ENCODE results near the gene ARV1. TPM values are rescaled to one million over a fixed set of nuclear protein-coding genes. Genes with fewer than 3 reads are reported as not detected.
"Not testable (repeated sequence)": the region's sequence is repeated elsewhere in the genome, so short reads cannot be mapped to it uniquely, and the experiment has no call there.

ARV1 gene
- total RNA-seq, 1 experiment from 2014 or later: 17.1 TPM

GRCh38 chr1:231040800-231041718, 62.2 kb downstream of the ARV1 start:
- H3K4me1 Mint-ChIP-seq (ENCODE audit: low read depth, unreplicated experiment): peaks cover 32% of the 10 kb centered on the region

GRCh38 chr1:231041719-231042261, 62.9 kb downstream of the ARV1 start:
- Mint-ChIP-seq H3K4me1 (ENCODE audit: low read depth, unreplicated experiment) (peaks cover 34% of the 10 kb centered on the region), H3K27me3 (ENCODE audit: unreplicated experiment) (peaks cover 18% of the 10 kb centered on the region), H3K36me3 (ENCODE audit: insufficient read depth, unreplicated experiment) (peaks cover 20% of the 10 kb centered on the region), H3K4me3 (ENCODE audit: low read depth, unreplicated experiment) (peak overlapping the region; percentile 79), H3K27ac (ENCODE audit: unreplicated experiment) (no peak overlapping the region), H3K9me3 (ENCODE audit: low read depth, unreplicated experiment) (peaks cover 2% of the 10 kb centered on the region)
- no TSS peak for BruUV-seq (replicated peaks)
- CTCF ChIA-PET: no interaction called here
- DNase-seq: no peak
- intact Hi-C loops (cut with micrococcal nuclease; ENCODE audit: unreplicated experiment): no loop called here
- no peak for TF ChIP-seq CTCF (IDR thresholded peaks at IDR 0.05; ENCODE audit: unreplicated experiment)

More at GRCh38 chr1:231040800-231041718, 62.2 kb downstream of the ARV1 start:
- CTCF ChIA-PET: interaction anchor here (0.6 to 1.4 kb wide), 4 partner anchors 15 to 172 kb away, joined by 3 to 8 read pairs (median 5); no protein-coding TSS in a partner anchor
- intact Hi-C loops (cut with micrococcal nuclease; ENCODE audit: unreplicated experiment): no loop called here
- no peak for TF ChIP-seq CTCF (IDR thresholded peaks at IDR 0.05; ENCODE audit: unreplicated experiment)
- DNase-seq: no peak
- BruUV-seq (replicated peaks): no TSS peak
- Mint-ChIP-seq H3K4me3 (ENCODE audit: low read depth, unreplicated experiment) (peak overlapping the region; percentile 79), H3K9me3 (ENCODE audit: low read depth, unreplicated experiment) (peaks cover 2% of the 10 kb centered on the region), H3K27ac (ENCODE audit: unreplicated experiment) (no peak overlapping the region), H3K27me3 (ENCODE audit: unreplicated experiment) (peaks cover 11% of the 10 kb centered on the region), H3K36me3 (ENCODE audit: insufficient read depth, unreplicated experiment) (peaks cover 20% of the 10 kb centered on the region)

GRCh38 chr1:231044588-231044987, 65.7 kb downstream of the ARV1 start:
- CTCF ChIA-PET: interaction anchor here (1.0 to 1.3 kb wide), 2 partner anchors 10 to 22 kb away, joined by 3 to 4 read pairs; no protein-coding TSS in a partner anchor
- peaks cover 12% of the 10 kb centered on the region for H3K36me3 Mint-ChIP-seq (ENCODE audit: insufficient read depth, unreplicated experiment)
- no peak overlapping the region for H3K27ac Mint-ChIP-seq (ENCODE audit: unreplicated experiment)
- peaks cover 2% of the 10 kb centered on the region for H3K9me3 Mint-ChIP-seq (ENCODE audit: low read depth, unreplicated experiment)
- H3K27me3 Mint-ChIP-seq (ENCODE audit: unreplicated experiment): peaks cover 46% of the 10 kb centered on the region
- BruUV-seq (replicated peaks): no TSS peak
- intact Hi-C loops (cut with micrococcal nuclease; ENCODE audit: unreplicated experiment): no loop called here
- peaks cover 27% of the 10 kb centered on the region for H3K4me1 Mint-ChIP-seq (ENCODE audit: low read depth, unreplicated experiment)
- H3K4me3 Mint-ChIP-seq (ENCODE audit: low read depth, unreplicated experiment): no peak overlapping the region
- no peak for TF ChIP-seq CTCF (IDR thresholded peaks at IDR 0.05; ENCODE audit: unreplicated experiment)
- DNase-seq: no peak

GRCh38 chr1:231045286-231045685, 66.4 kb downstream of the ARV1 start:
- Mint-ChIP-seq H3K27ac (ENCODE audit: unreplicated experiment) (no peak overlapping the region), H3K4me3 (ENCODE audit: low read depth, unreplicated experiment) (no peak overlapping the region)
- CTCF ChIA-PET: interaction anchor here (1.0 to 1.3 kb wide), 2 partner anchors 10 to 21 kb away, joined by 3 to 4 read pairs; no protein-coding TSS in a partner anchor

GRCh38 chr1:231045921-231046729, 67.2 kb downstream of the ARV1 start:
- Mint-ChIP-seq H3K27me3 (ENCODE audit: unreplicated experiment) (peaks cover 46% of the 10 kb centered on the region), H3K4me1 (ENCODE audit: low read depth, unreplicated experiment) (peaks cover 27% of the 10 kb centered on the region)
- H3K9me3 Mint-ChIP-seq (ENCODE audit: low read depth, unreplicated experiment); H3K4me3 Mint-ChIP-seq (ENCODE audit: low read depth, unreplicated experiment); DNase-seq; H3K36me3 Mint-ChIP-seq (ENCODE audit: insufficient read depth, unreplicated experiment); H3K27ac Mint-ChIP-seq (ENCODE audit: unreplicated experiment); BruUV-seq (replicated peaks): not testable (repeated sequence)
- CTCF ChIA-PET: interaction anchor here (0.7 to 1.0 kb wide), 2 partner anchors 11 to 560 kb away, joined by 3 to 4 read pairs; no protein-coding TSS in a partner anchor
- intact Hi-C loops (cut with micrococcal nuclease; ENCODE audit: unreplicated experiment): loop anchor here (5.0 kb wide), 1 partner anchor 166 kb away; no protein-coding TSS in a partner anchor

More at GRCh38 chr1:231045286-231045685, 66.4 kb downstream of the ARV1 start:
- no peak for DNase-seq
- peaks cover 5% of the 10 kb centered on the region for H3K36me3 Mint-ChIP-seq (ENCODE audit: insufficient read depth, unreplicated experiment)
- intact Hi-C loops (cut with micrococcal nuclease; ENCODE audit: unreplicated experiment): loop anchor here (5.0 kb wide), 1 partner anchor 167 kb away; no protein-coding TSS in a partner anchor
- peaks cover 27% of the 10 kb centered on the region for H3K4me1 Mint-ChIP-seq (ENCODE audit: low read depth, unreplicated experiment)
- peaks cover 46% of the 10 kb centered on the region for H3K27me3 Mint-ChIP-seq (ENCODE audit: unreplicated experiment)
- BruUV-seq (replicated peaks): no TSS peak
- peak; percentile 13 for TF ChIP-seq CTCF (IDR thresholded peaks at IDR 0.05; ENCODE audit: unreplicated experiment)
- peaks cover 2% of the 10 kb centered on the region for H3K9me3 Mint-ChIP-seq (ENCODE audit: low read depth, unreplicated experiment)

Data from Calu3 (cell line).